HL-60 (cell line): ENCODE data around the gene ASPRV1.

Source experiments
- CTCF ChIP-seq: IDR thresholded peaks from one replicate; pipeline ENCODE4 v1.5.1; 2011; ENCODE audit warnings: low read length, control low read depth, inconsistent platforms; ENCODE audit not compliant: insufficient read depth
- POLR2AphosphoS5 ChIP-seq: IDR thresholded peaks from 2 replicates; pipeline ENCODE4 v1.6.1; 2012; ENCODE audit warnings: low read depth

GRCh38 chr2:69917852-69918251 lies 43.6 kb downstream of the ASPRV1 start:
- TF ChIP-seq CTCF (no peak), POLR2AphosphoS5 (no peak)
